A673 (cell line): ENCODE measurements around the gene PARP11.

Experiments used
- EZH2 ChIP-seq: fragments of 200-600 bp; sonication (generic); IDR thresholded peaks from 2 replicates; pipeline ENCODE4 v1.6.1; 2017; ENCODE audit warnings: borderline replicate concordance, low read depth, mild to moderate bottlenecking, mixed read lengths, antibody characterized with exemption, low read length; ENCODE audit not compliant: poor library complexity, severe bottlenecking
- TF ChIP-seq, protein P1 (sequence below): fragments of 300-800, 200-600 bp; sonication (generic); conservative IDR thresholded peaks from 2 replicates; pipeline ENCODE4 v1.5.1; 2017; ENCODE audit warnings: low read depth, mild to moderate bottlenecking, antibody characterized with exemption, low read length, moderate library complexity, mixed read lengths

DNA sequence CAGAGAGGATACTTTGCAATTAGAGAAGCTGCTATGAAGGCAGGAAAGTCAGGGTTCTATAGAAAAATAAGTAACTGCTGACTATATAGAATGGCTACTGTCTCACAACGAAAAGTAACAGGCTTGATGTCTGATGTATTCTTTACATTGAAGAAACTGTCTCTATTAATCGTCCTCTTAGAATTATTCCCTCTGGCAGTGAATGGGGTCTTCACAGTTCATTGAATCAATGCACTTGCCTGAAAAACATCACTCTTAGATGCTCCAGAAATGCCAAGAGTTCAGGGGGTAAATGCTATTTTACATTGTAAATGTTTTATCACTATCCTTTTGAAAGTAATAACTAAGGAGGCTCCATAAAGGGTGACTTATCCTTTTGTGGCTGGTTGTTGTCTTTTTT, 82.6 kb downstream of the PARP11 start:
- TF ChIP-seq, protein P1, sequence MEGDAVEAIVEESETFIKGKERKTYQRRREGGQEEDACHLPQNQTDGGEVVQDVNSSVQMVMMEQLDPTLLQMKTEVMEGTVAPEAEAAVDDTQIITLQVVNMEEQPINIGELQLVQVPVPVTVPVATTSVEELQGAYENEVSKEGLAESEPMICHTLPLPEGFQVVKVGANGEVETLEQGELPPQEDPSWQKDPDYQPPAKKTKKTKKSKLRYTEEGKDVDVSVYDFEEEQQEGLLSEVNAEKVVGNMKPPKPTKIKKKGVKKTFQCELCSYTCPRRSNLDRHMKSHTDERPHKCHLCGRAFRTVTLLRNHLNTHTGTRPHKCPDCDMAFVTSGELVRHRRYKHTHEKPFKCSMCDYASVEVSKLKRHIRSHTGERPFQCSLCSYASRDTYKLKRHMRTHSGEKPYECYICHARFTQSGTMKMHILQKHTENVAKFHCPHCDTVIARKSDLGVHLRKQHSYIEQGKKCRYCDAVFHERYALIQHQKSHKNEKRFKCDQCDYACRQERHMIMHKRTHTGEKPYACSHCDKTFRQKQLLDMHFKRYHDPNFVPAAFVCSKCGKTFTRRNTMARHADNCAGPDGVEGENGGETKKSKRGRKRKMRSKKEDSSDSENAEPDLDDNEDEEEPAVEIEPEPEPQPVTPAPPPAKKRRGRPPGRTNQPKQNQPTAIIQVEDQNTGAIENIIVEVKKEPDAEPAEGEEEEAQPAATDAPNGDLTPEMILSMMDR = no peak
- no peak for TF ChIP-seq EZH2
